HG03175 (cell line): Measurements from ENCODE around the gene ADD2.
"Not testable (repeated sequence)": the region's sequence is repeated elsewhere in the genome, so short reads cannot be mapped to it uniquely, and the experiment has no call there.

Experiments
- ATAC-seq: cut with Tn5 transposase; IDR thresholded peaks from one replicate; pipeline ENCODE4 v1.9.1; 2021; ENCODE audit warnings: mild to moderate bottlenecking, moderate library complexity; ENCODE audit not compliant: unreplicated experiment

ADD2 gene

DNA sequence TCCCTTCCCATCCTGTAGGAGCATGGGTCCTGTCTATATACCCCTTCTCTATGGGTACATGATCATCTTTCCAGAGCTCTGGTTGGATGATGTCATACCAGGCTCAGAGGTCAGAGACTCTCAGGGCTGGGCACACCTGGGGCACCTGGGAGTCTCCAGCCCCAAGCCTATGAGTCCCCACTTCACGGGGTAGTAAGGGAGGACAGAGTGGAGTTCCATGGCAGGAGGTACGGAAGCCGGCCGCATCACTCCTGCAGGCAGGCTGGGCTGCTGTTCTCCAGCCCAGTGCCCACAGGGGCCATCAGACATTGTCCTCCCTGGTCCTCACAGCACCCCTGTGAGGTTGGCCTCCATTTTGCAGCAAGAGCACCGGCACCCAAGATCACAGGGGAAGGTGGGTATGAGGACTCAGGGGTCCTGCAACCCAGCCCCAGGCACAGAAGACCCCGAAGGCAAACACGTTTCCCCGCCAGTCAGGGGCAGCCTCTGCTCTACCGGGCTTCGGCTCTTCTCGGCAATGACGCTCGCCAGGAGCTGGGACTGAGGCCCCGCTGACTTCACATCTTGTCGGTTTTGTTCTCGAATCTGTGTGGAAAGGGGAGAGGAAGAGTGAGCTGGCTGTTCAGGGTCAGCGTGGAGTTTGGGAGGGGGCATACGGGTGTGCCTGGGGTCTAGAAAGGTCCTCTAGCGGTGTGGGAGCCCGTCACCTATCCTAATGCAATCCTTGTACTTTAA lies 91.5 kb downstream of the ADD2 start:
- ATAC-seq = no peak

DNA sequence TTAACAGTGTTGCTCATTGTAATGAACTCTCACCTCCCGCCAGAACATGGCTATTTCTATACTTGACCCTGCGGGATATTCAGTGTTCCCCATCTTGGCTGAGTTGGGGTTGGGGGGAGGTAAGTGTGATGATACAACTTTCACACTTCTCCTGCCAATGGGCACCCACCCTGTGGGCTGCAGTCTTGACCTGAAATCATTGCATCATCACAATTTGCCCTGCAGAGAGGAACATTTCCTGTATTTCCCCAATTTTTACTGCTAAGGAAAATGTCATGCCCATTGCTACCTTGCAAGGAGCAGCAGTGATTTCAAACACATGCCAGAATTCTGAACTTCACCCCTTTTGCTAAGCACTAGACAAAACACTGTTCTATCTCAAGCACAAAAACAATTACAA lies 92.1 kb downstream of the ADD2 start:
- ATAC-seq = no peak

DNA sequence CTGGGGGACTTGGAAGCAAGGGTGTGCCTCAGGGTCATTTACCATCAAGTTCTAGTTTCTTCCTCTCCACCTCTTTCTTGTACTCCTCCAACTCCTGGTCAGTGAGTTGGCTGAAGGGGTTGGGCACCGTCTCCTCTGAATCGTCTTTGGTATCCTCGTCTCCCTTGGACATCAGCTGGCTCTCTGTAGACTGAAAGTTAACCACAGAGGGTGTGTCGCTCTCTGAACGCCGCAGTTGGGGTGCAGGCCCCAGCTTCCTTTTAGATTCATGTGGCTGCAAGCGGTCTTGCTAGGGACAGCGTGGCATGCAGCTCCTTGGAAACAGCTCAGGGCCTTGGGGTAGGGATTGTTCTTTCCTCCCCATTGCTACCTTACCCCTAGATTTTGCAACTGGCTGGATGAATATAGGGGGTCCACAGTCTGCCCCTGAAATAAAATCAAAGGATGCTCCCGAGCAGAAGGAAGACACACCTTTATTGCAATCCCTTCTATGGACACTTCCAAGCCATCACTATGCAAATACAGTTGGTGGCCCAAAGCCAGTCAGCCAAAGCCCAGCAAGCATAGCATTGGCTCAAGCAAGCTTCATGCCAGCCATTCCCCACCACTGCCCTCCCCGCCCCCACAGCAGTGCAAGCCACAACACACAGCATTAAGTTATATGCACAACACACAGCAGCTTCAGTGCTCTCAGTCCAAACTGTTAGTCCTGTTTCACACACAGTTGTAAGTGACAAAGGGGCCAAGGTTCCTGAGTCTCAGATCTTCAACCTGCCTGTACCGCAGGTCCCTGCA lies 93.2 kb downstream of the ADD2 start:
- ATAC-seq = no peak

DNA sequence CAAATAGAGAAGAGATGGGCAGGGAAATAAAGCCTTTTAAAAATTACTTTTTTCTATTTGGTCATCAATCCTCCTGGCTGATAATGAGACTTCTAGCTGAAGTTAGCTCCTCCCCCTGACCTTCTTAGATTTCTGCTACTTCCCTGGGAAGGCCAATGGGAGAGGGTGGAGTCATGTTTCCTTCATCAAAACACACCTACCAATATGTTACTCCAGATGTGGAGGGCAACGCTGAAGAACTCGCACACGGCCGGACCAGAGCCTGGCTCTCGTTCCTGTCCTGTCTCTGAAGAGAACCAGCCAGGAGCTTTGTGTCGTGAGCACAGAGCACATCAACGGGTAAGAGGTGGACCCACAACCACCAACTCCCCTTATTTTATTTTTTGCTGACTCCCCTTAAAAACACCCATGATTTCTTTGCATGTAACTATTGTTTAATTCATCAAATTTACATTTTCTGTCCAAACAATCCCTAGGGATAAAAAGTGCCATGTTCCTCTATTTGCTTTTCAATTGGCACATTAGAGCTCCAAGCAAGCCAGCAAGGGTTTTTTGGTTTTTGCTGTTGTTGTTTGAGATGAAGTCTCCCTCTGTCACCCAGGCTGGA lies 94.9 kb downstream of the ADD2 start:
- ATAC-seq = no peak

DNA sequence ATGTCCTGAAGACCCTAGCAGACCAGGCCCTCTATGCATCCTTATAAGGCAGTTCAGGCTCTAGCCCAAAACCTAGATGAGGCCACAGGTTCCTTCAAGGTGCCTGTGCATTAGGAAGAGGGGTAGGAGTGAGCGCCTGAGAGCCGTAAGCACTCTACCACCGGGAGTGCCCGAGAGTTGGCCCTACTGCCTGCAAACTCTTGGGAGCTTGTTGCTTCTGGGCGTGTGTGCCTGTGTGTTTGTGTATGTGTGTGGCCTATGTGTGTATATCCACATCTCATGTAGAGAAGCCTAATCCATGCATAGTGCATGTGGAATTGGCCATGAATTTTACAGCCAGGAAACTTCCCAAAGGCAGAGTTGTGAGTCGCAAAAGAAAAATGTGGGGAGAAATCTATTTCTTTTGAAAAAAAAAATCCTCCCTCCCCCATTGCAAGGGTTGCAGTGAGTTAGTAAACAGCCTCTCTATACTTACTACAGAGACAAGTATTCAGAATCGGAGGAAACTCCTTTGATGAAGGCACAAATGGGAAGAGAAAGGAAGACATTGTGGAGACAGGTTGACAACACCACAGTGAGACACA lies 96.8 kb downstream of the ADD2 start:
- no peak for ATAC-seq

DNA sequence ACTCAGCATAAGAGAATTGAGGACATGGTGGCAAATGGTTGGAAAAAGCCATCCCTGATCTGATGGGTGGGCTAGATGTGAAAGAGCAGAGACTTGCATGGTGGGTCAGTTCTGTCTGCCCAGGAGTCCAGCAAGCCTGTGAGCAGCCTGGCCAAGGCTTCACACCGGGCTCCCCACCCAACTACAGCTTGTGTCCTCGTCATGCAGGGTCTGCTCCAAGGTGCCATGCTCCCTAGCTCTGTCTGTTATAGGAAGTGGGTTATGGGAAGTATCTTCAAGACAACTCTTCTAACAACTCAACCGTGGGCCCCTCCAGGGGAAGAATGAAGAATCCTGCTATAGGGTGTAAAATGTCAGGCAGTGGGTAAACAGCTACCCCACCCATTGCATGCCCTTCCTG lies 97.4 kb downstream of the ADD2 start:
- no peak for ATAC-seq

DNA sequence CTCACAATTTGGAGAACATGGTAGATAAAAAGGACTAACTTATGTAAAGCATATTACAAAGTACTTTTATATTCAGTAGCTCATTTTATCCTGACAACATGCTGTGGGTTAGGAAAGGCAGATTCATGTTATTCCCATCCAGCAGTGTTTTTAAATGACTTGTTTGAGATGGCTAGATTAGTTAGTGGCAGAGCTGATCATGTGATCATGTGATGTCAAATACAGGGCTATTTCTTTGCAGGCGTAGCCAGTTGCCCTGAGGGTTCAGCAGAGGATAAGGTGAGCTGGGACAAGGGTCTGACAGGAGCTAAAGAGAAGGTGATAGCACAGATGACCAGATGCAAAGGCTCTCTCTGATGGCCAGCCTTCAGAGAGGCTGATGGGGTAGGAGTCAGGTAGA lies 97.8 kb downstream of the ADD2 start:
- no peak for ATAC-seq

DNA sequence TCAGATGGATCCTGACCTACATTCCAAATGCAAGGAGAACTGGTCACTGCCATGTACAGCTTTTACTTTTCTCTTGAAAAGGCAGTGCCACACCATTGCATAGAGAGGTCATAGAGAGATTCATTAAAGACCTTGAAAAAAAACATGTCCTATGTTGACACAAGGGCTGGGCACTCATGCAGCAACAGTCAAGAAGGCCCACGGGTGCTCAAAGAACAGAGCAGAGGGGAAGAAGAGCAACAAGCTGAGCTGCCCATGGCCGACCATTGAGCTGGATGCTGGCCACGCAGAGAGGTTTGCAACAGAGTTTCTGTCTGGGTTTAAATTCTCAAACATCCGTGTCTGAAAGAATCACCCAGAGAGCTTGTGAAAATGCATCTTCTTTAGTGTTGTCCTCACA lies 99.1 kb downstream of the ADD2 start:
- no peak for ATAC-seq

DNA sequence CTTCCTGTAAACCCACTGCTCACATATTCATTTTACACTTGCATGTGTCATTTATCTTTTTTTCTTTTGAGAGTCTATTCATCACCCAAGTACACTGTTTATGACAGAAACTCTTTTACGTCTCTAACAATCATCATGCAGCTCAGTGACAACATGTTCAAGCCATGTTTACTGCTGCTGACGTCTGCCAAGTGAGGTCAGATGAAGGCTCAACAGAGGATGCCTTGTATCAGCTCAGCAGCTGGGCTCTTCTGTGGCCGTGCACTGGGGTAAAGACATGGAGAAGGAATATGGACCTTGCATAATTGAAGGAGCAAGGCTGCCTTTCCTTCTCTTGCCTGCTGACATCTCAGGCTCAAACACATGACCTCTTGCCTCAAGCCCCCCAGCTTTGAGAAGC lies 99.6 kb downstream of the ADD2 start:
- ATAC-seq = no peak

DNA sequence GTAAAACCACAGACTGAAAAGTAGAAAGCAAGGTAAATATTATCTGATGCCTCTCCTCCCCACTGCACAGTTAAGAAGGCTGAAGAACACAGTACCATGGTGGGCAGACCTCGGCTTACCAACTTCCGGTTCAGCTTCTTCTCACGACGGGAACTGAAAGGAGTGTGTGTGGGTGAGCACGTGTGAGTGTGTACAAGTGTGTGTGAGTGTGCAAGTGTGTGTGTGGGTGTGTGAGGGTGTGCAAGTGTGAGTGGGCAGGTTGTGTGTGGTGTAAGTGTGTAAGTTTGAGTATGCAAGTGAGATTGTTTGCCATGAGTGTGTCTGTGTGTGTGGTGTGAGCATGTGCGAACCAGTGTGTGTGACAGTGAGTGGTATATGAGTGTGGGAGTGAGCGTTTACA lies 103.5 kb downstream of the ADD2 start:
- ATAC-seq = no peak

DNA sequence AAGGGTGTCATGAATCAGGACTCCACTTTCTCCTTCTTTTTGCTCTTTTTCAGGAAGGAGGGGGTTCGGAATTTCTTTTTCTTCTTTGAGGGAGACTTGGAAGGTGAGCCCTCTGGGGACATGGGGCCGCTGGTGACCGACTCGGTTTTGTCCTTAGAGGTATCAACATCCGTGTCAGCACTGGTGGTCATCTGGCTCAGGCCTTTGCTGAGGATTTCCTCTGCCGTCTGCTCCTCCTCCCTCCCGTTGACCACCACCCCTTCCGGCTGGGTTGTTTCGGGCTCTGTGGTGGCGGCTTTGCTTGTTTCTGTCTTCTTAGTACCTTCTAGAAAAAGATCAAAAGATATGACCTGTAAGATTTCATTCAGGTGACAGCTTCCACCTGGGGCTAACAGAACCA lies 104.6 kb downstream of the ADD2 start:
- ATAC-seq = no peak

DNA sequence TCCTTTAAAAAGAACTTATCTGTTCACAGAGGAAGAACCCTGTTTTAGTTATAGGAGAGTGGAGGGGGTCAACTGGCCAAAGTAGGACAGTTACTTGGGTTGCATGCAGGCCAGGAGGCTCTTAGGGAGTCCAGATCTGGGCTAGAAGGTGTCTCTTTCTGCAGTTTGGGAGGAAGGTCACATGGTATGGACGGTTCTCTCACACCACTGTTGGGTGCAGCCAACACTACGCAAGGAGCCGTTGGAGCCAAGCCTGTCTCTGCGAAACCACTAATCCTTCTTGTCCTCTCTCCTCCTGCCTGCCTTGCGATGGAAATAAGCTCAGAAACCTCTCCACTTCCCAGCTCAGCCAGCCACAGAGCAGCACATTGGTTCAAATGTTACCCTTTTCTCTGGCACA lies 108.4 kb downstream of the ADD2 start:
- no peak for ATAC-seq

DNA sequence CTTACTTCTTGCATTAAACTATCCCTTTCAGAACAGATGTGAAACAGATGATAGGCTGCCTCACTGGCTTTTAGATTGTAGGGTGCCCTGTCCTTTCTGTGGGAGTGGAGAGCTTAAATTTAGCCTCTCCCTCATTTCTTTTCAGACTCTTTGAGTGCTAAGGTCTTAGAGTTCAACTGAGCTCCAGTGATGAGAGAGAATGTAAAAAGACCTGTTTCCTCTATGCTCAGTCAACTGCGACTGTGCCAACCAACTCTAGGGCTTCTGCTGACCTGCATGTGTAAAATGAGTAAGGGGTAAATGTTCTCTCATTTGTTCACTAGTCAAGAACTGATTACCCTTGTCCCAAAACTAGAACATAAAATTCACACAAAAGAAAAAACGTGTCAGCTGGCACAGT lies 109.5 kb downstream of the ADD2 start:
- no peak for ATAC-seq

DNA sequence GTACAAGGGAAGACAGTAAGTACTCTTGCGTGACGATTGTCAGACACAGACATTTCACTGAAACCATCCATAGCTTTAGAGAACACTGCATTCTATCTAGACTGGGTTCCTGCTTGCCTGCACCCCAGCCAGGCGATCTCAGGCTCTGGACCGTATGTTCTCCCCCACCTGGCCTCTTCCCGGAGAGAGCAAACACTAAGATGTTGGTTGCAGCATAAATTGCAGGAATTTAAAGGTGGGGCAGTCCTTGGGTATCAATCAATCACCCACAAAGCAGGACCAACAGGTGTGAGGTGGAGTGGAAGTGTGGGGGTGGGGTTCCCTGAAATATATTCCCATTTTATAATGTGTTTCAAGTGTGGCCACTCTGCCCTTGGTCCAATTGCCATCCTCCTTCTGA lies 110.8 kb downstream of the ADD2 start:
- ATAC-seq = no peak

DNA sequence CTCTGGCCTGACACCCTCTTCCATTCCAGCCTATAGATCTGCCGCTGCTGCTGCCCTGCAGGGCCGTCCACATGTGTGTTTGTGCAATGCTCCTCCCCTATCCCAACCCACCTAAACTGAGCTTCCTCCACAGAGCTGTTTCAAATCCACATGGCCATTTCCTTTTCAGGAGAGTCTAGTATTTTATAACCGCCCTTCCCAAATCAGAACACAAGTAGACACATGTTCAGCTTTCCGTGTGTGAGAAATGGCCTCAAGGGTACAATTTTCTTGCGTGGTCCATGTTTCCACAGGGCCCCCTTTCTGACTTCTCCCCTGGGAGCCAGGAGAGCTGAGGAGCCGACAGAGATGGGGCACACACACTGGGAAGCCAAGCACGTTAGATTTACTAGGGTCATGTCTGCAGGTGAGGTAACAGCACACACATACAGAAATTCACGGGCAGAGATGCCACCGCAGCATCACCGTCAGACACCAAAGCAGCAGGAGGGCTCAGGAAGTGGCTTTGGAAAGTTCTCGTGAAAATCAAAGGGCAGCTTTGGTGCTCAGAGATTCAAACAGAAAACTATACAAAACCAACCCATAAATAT lies 111.5 kb downstream of the ADD2 start:
- no peak for ATAC-seq

DNA sequence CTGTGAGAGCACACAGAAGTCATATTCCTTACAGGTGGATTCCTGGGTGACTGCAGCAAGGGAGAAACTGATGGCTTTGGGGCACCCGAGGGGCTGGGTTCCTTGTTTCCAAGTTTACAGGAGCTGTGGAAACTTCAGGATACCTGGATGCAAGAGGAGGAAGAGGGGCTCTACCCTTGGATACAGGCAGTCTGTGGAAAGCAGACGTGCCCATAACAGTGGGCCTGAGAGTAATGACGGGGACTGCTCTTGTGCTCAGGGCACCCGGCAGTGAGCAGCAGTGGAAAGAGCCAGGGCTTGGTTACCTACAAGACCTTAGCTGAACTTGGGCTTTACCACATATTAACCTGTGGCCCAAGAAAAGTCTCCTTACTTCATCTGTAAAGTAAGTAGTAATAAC lies 112.2 kb downstream of the ADD2 start:
- no peak for ATAC-seq

DNA sequence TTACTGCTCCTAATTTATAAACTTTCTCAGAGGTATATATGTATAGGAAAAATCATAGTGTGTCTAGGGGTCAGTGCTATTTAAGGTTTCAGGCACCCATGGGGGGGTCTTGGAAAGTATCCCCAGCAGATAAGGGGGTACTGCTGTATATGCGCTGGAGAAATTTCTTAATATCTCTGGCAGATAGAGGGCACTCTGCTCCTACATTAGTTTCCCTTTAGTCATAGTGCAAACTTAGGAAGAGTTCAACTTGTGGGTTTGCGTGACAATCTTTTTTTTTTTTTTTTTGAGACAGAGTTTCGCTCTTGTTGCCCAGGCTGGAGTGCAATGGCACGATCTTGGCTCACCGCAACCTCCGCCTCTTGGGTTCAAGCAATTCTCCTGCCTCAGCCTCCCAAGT lies 112.8 kb downstream of the ADD2 start:
- not testable (repeated sequence) for ATAC-seq

DNA sequence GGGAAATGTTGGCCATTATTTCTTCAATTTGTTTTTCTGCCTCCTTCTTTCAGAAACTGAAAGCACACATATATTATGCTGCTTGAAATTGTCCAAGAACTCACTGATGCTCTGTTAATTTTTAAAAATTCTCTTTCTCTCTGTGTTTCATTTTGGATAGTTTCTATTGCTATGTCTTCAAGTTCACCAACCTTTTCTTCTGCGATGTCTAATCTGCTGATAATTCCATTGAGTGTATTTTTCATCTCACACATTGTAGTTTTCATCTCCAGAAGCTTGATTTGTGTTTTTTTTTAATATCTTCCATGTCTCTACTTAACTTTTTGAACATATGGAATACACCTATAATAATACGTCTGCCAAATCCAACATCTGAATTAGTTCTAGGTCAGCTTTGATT lies 116.3 kb downstream of the ADD2 start:
- no peak for ATAC-seq

DNA sequence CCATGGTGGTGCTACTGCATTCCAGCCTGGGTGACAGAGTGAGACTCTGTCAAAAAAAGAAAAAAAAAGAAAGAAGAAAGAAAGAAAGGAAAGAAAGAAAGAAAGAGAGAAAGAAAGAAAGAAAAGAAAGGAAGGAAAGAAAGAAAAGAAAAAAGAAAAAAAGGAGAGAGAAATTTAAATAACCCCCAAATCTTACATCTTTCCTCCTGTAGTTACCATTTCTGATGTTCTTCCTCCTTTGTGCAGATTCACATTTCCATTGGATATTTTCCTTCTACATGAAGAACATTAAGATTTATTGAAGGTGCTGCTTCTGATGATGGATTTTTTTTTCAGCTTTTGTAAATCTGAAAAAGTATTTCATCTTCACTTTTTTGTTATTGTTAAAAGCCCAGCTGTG lies 117.0 kb downstream of the ADD2 start:
- no peak for ATAC-seq

DNA sequence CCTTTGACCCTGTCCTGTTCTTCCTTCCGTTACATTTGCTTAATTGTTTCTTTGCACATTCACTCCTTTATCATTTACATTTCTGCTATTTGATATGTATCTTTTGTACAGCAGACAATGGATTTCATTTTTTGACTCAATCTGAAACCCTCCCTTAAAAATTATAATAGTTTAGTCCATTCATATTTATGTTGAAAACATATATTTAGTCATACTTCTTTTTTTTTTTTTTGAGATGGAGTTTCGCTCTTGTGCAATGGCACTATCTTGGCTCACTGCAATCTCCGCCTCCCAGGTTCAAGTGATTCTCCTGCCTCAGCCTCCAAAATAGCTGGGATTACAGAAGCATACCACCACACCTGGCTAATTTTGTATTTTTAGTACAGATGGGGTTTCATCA lies 119.0 kb downstream of the ADD2 start:
- ATAC-seq = no peak

DNA sequence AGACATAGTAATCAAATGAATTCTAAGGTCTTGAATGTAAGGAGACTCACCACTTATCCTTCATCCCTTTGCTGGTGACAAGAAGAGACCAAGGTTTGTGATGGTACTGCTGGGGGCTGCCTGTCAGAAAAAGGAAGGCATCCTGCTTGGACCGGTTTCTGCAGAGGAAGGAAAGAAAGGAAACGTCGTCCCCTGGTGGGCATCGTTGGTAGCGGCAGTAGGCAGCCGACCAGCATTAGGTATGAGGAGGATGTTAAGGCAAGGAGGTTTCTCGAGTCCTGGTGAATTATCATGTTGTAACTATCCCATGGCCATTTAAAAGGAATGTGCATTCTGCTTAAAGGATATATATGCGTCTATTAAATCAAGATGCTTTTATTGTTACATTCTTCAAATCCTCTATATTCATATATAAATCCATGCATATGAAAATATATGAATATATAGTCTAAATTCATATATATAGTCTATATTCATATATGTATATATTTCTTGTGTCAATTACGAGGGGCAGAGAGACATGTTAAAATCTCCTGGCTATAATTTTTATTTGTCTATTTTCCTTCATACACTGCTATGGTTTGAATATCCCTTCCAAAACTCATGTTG lies 120.0 kb downstream of the ADD2 start:
- ATAC-seq = peak; percentile 70
